HepG2 (cell line): ENCODE data around the gene ARHGAP19. TPM values are rescaled to one million over a fixed set of nuclear protein-coding genes. Genes with fewer than 3 reads are reported as not detected.

Experiments used
- AHR ChIP-seq: IDR thresholded peaks from 2 replicates; pipeline ENCODE4 v1.6.1; 2018; ENCODE audit warnings: missing genetic modification reagents, missing compliant biosample characterization
- ATAD3A ChIP-seq: sonication (generic); formaldehyde crosslinking; IDR thresholded peaks from 2 replicates; pipeline ENCODE4 v1.4.0; 2020; ENCODE audit warnings: missing genetic modification reagents
- ATF4 ChIP-seq, 2 experiments: fragments of 450-650 bp in 1 of 2; sonication (generic) in 1 of 2; formaldehyde crosslinking; IDR thresholded peaks; 2 replicates each; pipeline versions ENCODE4 v1.5.0 to v1.8.0; 2020 to 2022; ENCODE audit warnings: mild to moderate bottlenecking in 1 of 2, missing genetic modification reagents in 1 of 2
- HIVEP1 ChIP-seq: sonication (generic); formaldehyde crosslinking; IDR thresholded peaks from 2 replicates; pipeline ENCODE4 v1.4.0; 2020; ENCODE audit warnings: mild to moderate bottlenecking, missing genetic modification reagents
- HNF1B ChIP-seq: sonication (generic); formaldehyde crosslinking; IDR thresholded peaks from 2 replicates; pipeline ENCODE4 v1.5.1; 2020; ENCODE audit warnings: mild to moderate bottlenecking, moderate library complexity, missing genetic modification reagents
- MAF1 ChIP-seq: sonication (generic); formaldehyde crosslinking; IDR thresholded peaks from 2 replicates; pipeline ENCODE4 v1.5.0; 2020; ENCODE audit warnings: missing genetic modification reagents, borderline replicate concordance
- NR2F1 ChIP-seq, 2 experiments: fragments of 450-650 bp in 1 of 2; formaldehyde crosslinking in 1 of 2; IDR thresholded peaks; 2 replicates each; pipeline versions ENCODE4 v1.5.0 to v1.6.1; 2016 to 2020; ENCODE audit warnings: mild to moderate bottlenecking in 1 of 2, missing compliant biosample characterization in 1 of 2, missing genetic modification reagents in 1 of 2, moderate library complexity in 1 of 2
- RBM39 ChIP-seq: fragments of 200-400 bp; formaldehyde crosslinking; IDR thresholded peaks from one replicate; pipeline ENCODE4 v1.6.1; 2018; ENCODE audit warnings: antibody characterized with exemption, mild to moderate bottlenecking, low read depth, low read length; ENCODE audit not compliant: poor library complexity, severe bottlenecking
- REL ChIP-seq: sonication (generic); formaldehyde crosslinking; conservative IDR thresholded peaks from 2 replicates; pipeline ENCODE4 v1.8.0; 2022; ENCODE audit warnings: mild to moderate bottlenecking, missing genetic modification reagents, moderate library complexity
- SNAPC5 ChIP-seq: sonication (generic); formaldehyde crosslinking; IDR thresholded peaks from 2 replicates; pipeline ENCODE4 v1.8.1; 2023; ENCODE audit warnings: mild to moderate bottlenecking, missing genetic modification reagents, borderline replicate concordance
- TSC22D2 ChIP-seq: sonication (generic); formaldehyde crosslinking; IDR thresholded peaks from 2 replicates; pipeline ENCODE4 v1.5.1; 2020; ENCODE audit warnings: missing genetic modification reagents, mild to moderate bottlenecking, borderline replicate concordance
- ZNF160 ChIP-seq: sonication (generic); formaldehyde crosslinking; IDR thresholded peaks from 2 replicates; pipeline ENCODE4 v1.8.0; 2022; ENCODE audit warnings: mild to moderate bottlenecking, inconsistent platforms, missing genetic modification reagents
- ZNF3 ChIP-seq: IDR thresholded peaks from 2 replicates; pipeline ENCODE4 v1.7.0; 2017; ENCODE audit warnings: inconsistent platforms
- ZNF503 ChIP-seq: sonication (generic); formaldehyde crosslinking; IDR thresholded peaks from 2 replicates; pipeline ENCODE4 v1.4.0; 2020; ENCODE audit warnings: missing genetic modification reagents
- ZNF562 ChIP-seq: sonication (generic); formaldehyde crosslinking; IDR thresholded peaks from 2 replicates; pipeline ENCODE4 v1.8.0; 2022; ENCODE audit warnings: missing genetic modification reagents, borderline replicate concordance
- ZNF570 ChIP-seq: sonication (generic); formaldehyde crosslinking; IDR thresholded peaks from 2 replicates; pipeline ENCODE4 v1.4.0; 2020; ENCODE audit warnings: mild to moderate bottlenecking, missing genetic modification reagents, borderline replicate concordance
- ZNF577 ChIP-seq: sonication (generic); formaldehyde crosslinking; IDR thresholded peaks from 2 replicates; pipeline ENCODE4 v1.4.0; 2020; ENCODE audit warnings: mild to moderate bottlenecking, low read depth, missing genetic modification reagents, borderline replicate concordance
- ZNF609 ChIP-seq: sonication (generic); formaldehyde crosslinking; IDR thresholded peaks from 2 replicates; pipeline ENCODE4 v1.4.0; 2020; ENCODE audit warnings: mild to moderate bottlenecking, missing genetic modification reagents, borderline replicate concordance
- ZNF782 ChIP-seq: sonication (generic); formaldehyde crosslinking; IDR thresholded peaks from 2 replicates; pipeline ENCODE4 v1.4.0; 2020; ENCODE audit warnings: missing genetic modification reagents, mild to moderate bottlenecking, borderline replicate concordance
- polyA plus RNA-seq, 8 experiments: library from polyadenylated mRNA; depleted of rRNA in 3 of 8; stranded (reverse) in 7 of 8; unstranded in 1 of 8; fragments of >200 nt; fragmentation: Illumina TruSeq in 4 of 8; extraction: Trizol in 4 of 8; gene quantifications; 2 replicates each; pipeline versions ENCODE4 v1.2.1 to v1.2.3, GENCODE V29; 2011 to 2016; ENCODE audit warnings: low read depth in 4 of 8, missing spikeins in 1 of 8, mixed read lengths in 1 of 8; ENCODE audit not compliant: insufficient read depth in 1 of 8
- total RNA-seq, 5 experiments: library from RNA; depleted of rRNA; stranded (reverse); fragments of >200 nt; fragmentation: Illumina TruSeq; extraction: Trizol; gene quantifications; 2 replicates each; pipeline ENCODE4 v1.2.3, GENCODE V29; 2016; ENCODE audit warnings: low read depth in 1 of 5

ARHGAP19 gene
- total and polyA plus RNA-seq, 2 of the 13 experiments (the other 11 are each of a cell fraction or from before 2014, with no cell fraction given), result 7.6 to 10.0 TPM

- TF ChIP-seq ZNF503 (CRISPR knock-in tag) (peak; percentile 84; the same call in 1 of the 2 replicates), AHR (CRISPR knock-in tag) (no peak), ATF4 (CRISPR knock-in tag; IDR thresholded peaks at IDR 0.05) (peak in 1 of 2 experiments; percentile 24; a peak in 1 of 4 replicates), ZNF782 (CRISPR knock-in tag) (no peak), ATAD3A (CRISPR knock-in tag) (no peak), REL (CRISPR knock-in tag) (no peak), ZNF577 (no peak), HIVEP1 (CRISPR knock-in tag) (no peak), SNAPC5 (CRISPR knock-in tag) (no peak), ZNF562 (CRISPR knock-in tag) (no peak), MAF1 (no peak), ZNF160 (CRISPR knock-in tag) (no peak), ZNF609 (CRISPR knock-in tag) (peak; percentile 73; the same call in 1 of the 2 replicates), TSC22D2 (CRISPR knock-in tag) (no peak), ZNF3 (CRISPR knock-in tag) (peak; percentile 80; the same call in 1 of the 2 replicates), RBM39 (no peak), NR2F1 (CRISPR knock-in tag; IDR thresholded peaks at IDR 0.05) (no peak), ZNF570 (CRISPR knock-in tag) (no peak), HNF1B (peak; percentile 72; the same call in 1 of the 2 replicates)
Observed at GRCh38 chr10:97328646-97329453, 36.4 kb upstream of the ARHGAP19 start (continued).
